Uterus (tissue), 2 donors: ENCODE data around the gene ANP32E.

ENCODE experiments used
- POLR2A ChIP-seq, 2 donors: fragments of 450-650 bp; IDR thresholded peaks; one replicate each; pipeline ENCODE4 v1.6.1; 2016; ENCODE audit warnings: antibody characterized with exemption in 2 of 2, mild to moderate bottlenecking in 1 of 2, moderate library complexity in 1 of 2
- TF ChIP-seq, protein P1 (sequence below), 4 experiments: fragments of 200-600 bp in 2 of 4; fragments of 450-650 bp in 2 of 4; sonication (generic) in 2 of 4; IDR thresholded peaks; one replicate each; pipeline ENCODE4 v1.5.1; 2016 to 2019; ENCODE audit warnings: antibody characterized with exemption in 4 of 4, mild to moderate bottlenecking in 2 of 4, moderate library complexity in 1 of 4

DNA sequence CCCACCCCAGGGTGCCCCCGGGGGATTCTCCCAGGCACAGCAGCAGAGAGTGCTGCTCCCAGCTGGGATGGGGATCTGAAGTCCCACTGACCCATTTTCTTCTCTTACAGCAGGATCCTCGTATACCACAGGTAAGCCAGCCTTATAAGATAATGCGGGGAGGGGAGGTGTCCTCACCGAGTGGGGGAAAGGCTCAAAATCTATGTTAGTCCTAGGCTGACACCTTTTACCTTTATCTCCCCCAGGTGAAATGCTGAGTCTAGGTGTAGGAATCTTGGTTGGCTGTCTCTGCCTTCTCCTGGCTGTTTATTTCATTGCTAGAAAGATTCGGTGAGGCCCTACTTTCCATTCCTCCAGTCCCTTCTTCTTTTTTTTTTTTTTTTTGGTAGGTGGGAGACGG, 27.6 kb upstream of the ANP32E start:
- TF ChIP-seq, protein P1, sequence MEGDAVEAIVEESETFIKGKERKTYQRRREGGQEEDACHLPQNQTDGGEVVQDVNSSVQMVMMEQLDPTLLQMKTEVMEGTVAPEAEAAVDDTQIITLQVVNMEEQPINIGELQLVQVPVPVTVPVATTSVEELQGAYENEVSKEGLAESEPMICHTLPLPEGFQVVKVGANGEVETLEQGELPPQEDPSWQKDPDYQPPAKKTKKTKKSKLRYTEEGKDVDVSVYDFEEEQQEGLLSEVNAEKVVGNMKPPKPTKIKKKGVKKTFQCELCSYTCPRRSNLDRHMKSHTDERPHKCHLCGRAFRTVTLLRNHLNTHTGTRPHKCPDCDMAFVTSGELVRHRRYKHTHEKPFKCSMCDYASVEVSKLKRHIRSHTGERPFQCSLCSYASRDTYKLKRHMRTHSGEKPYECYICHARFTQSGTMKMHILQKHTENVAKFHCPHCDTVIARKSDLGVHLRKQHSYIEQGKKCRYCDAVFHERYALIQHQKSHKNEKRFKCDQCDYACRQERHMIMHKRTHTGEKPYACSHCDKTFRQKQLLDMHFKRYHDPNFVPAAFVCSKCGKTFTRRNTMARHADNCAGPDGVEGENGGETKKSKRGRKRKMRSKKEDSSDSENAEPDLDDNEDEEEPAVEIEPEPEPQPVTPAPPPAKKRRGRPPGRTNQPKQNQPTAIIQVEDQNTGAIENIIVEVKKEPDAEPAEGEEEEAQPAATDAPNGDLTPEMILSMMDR (IDR thresholded peaks at IDR 0.05): no peak
- no peak for TF ChIP-seq POLR2A (IDR thresholded peaks at IDR 0.05)
